ENCODE data around the gene PRPH.

DNA sequence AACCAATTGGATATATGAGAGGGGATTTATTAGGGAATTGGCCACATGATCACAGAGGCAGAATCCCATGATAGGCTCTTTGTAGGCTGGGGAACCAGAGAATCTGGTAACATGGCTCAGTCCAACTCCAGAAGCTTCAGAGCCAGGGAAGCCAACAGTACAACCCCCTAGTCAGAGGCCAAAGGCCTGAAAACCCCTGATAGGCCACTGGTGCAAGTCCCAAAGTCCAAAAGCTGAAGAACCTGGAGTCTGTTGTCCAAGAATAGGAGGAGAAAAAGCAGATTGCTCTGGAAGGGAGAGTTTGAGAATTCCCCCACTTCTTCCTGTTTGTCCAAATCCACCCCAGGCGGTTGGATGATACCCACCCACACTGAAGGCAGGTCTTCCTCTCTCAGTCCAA, 19.9 kb downstream of the PRPH start:
- TF ChIP-seq, protein P1, sequence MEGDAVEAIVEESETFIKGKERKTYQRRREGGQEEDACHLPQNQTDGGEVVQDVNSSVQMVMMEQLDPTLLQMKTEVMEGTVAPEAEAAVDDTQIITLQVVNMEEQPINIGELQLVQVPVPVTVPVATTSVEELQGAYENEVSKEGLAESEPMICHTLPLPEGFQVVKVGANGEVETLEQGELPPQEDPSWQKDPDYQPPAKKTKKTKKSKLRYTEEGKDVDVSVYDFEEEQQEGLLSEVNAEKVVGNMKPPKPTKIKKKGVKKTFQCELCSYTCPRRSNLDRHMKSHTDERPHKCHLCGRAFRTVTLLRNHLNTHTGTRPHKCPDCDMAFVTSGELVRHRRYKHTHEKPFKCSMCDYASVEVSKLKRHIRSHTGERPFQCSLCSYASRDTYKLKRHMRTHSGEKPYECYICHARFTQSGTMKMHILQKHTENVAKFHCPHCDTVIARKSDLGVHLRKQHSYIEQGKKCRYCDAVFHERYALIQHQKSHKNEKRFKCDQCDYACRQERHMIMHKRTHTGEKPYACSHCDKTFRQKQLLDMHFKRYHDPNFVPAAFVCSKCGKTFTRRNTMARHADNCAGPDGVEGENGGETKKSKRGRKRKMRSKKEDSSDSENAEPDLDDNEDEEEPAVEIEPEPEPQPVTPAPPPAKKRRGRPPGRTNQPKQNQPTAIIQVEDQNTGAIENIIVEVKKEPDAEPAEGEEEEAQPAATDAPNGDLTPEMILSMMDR (IDR thresholded peaks at IDR 0.05) = no peak
- TF ChIP-seq POLR2AphosphoS5 (IDR thresholded peaks at IDR 0.05; ENCODE audit: insufficient read depth in 1 of 2, low read depth in 1 of 2) = no peak

Data from vagina (tissue), 2 donors.